Loucy (cell line): ENCODE data around the gene KDM4C.

Source experiments
- CTCF ChIP-seq: fragments of 200-600 bp; sonication (generic); conservative IDR thresholded peaks from 2 replicates; pipeline ENCODE4 v1.5.1; 2014; ENCODE audit warnings: mild to moderate bottlenecking, antibody characterized with exemption, low read length
- EZH2phosphoT487 ChIP-seq: fragments of 200-600 bp; IDR thresholded peaks from 2 replicates; pipeline ENCODE4 v1.6.1; 2018; ENCODE audit warnings: antibody characterized with exemption, mild to moderate bottlenecking, moderate library complexity, borderline replicate concordance

- TF ChIP-seq CTCF (no peak), EZH2phosphoT487 (no peak)
Observed at GRCh38 chr9:6793203-6793602, 35.4 kb downstream of the KDM4C start.
